CD4-positive, CD25-positive, alpha-beta regulatory T cell (primary cell): ENCODE data around the gene PLEKHB2. TPM values are rescaled to one million over a fixed set of nuclear protein-coding genes. Genes with fewer than 3 reads are reported as not detected.
"Not testable (repeated sequence)": the region's sequence is repeated elsewhere in the genome, so short reads cannot be mapped to it uniquely, and the experiment has no call there.

Experiments used
- ATAC-seq, 2 donors: fragments of 150-1000 bp; cut with Tn5 transposase; one replicate each; pipeline ENCODE4 v1.10.0; 2021; ENCODE audit warnings: low read depth in 2 of 2, moderate number of reproducible peaks in 2 of 2, moderate library complexity in 1 of 2
- DNase-seq, 3 donors: peaks; one replicate each; pipeline versions ENCODE4 v3.0.0 to v3.0.0-alpha.2; 2012 to 2022; ENCODE audit warnings: mixed read lengths in 1 of 3
- H3K27ac ChIP-seq: one replicate; pipeline ENCODE4 v1.7.0; 2013; ENCODE audit warnings: mild to moderate bottlenecking, low read length; ENCODE audit not compliant: insufficient read depth, poor library complexity, severe bottlenecking
- H3K27me3 ChIP-seq: one replicate; pipeline ENCODE4 v1.7.0; 2013; ENCODE audit warnings: low read length; ENCODE audit not compliant: control insufficient read depth, insufficient read depth
- H3K36me3 ChIP-seq: one replicate; pipeline ENCODE4 v1.7.0; 2013; ENCODE audit warnings: mild to moderate bottlenecking, low read length, moderate library complexity; ENCODE audit not compliant: control insufficient read depth, insufficient read depth
- H3K4me1 ChIP-seq: 2 replicates; pipeline ENCODE4 v1.7.0; 2013; ENCODE audit warnings: mild to moderate bottlenecking, low read length; ENCODE audit not compliant: insufficient read depth, control insufficient read depth, poor library complexity, severe bottlenecking
- H3K4me3 ChIP-seq: one replicate; pipeline ENCODE4 v1.7.0; 2013; ENCODE audit warnings: low read depth, mild to moderate bottlenecking, low read length, moderate library complexity
- H3K9me3 ChIP-seq, 2 experiments: 1 replicate in 1 of 2; 2 replicates in 1 of 2; pipeline ENCODE4 v1.7.0; 2013; ENCODE audit warnings: low read length in 2 of 2, mild to moderate bottlenecking in 1 of 2, moderate library complexity in 1 of 2; ENCODE audit not compliant: control insufficient read depth in 2 of 2
- H3K27ac Mint-ChIP-seq, 3 donors: one replicate each; pipeline ENCODE4 v1.8.0; 2020 to 2022; ENCODE audit warnings: mild to moderate bottlenecking in 3 of 3, mixed read lengths in 3 of 3, moderate library complexity in 2 of 3
- H3K27me3 Mint-ChIP-seq: one replicate; pipeline ENCODE4 v1.8.0; 2022; ENCODE audit warnings: mild to moderate bottlenecking, mixed read lengths
- H3K36me3 Mint-ChIP-seq: one replicate; pipeline ENCODE4 v1.8.0; 2020; ENCODE audit warnings: mixed read lengths
- H3K4me1 Mint-ChIP-seq, 4 donors: one replicate each; pipeline ENCODE4 v1.8.0; 2020 to 2022; ENCODE audit warnings: mixed read lengths in 4 of 4, mild to moderate bottlenecking in 1 of 4
- H3K4me3 Mint-ChIP-seq, 4 donors: one replicate each; pipeline ENCODE4 v1.8.0; 2020 to 2022; ENCODE audit warnings: mild to moderate bottlenecking in 4 of 4, mixed read lengths in 4 of 4, moderate library complexity in 3 of 4
- H3K9me3 Mint-ChIP-seq, 7 donors: one replicate each; pipeline ENCODE4 v1.8.0; 2020 to 2022; ENCODE audit warnings: mixed read lengths in 7 of 7, mild to moderate bottlenecking in 3 of 7, moderate library complexity in 2 of 7
- polyA plus RNA-seq, 4 donors: library from polyadenylated mRNA; unstranded; fragments of 300-500 nt; fragmentation: Illumina TruSeq; gene quantifications; one replicate each; pipeline ENCODE4 v1.2.3, GENCODE V29; 2021
- total RNA-seq: library from RNA; stranded (reverse); gene quantifications from one replicate; pipeline ENCODE4 v1.2.3, GENCODE V29; 2022

The PLEKHB2 gene
- total and polyA plus RNA-seq, 5 donors from 2014 or later: 64.3 to 85.5 (median 74.3) TPM

GRCh38 chr2:131148426-131148825 is 43.3 kb downstream of the PLEKHB2 start:
- H3K9me3 ChIP-seq: no peaks in the 10 kb centered on the region
- H3K27me3 ChIP-seq: no peaks in the 10 kb centered on the region
- Mint-ChIP-seq H3K27me3 (no peaks in the 10 kb centered on the region), H3K9me3 (peaks cover 0 to 1% (median 0%) of the 10 kb centered on the region in 7 donors), H3K4me3 (no peak overlapping the region), H3K27ac (peak overlapping the region in 1 of 3 donors; percentile 9), H3K36me3 (peaks cover 25% of the 10 kb centered on the region), H3K4me1 (peaks cover 0 to 5% (median 0%) of the 10 kb centered on the region in 4 donors)
- H3K4me3 ChIP-seq: no peak overlapping the region
- DNase-seq (no peak), ATAC-seq (no peak)
- H3K27ac ChIP-seq: no peak overlapping the region
- peaks cover 53% of the 10 kb centered on the region for H3K36me3 ChIP-seq
- H3K4me1 ChIP-seq: no peaks in the 10 kb centered on the region

DNA sequence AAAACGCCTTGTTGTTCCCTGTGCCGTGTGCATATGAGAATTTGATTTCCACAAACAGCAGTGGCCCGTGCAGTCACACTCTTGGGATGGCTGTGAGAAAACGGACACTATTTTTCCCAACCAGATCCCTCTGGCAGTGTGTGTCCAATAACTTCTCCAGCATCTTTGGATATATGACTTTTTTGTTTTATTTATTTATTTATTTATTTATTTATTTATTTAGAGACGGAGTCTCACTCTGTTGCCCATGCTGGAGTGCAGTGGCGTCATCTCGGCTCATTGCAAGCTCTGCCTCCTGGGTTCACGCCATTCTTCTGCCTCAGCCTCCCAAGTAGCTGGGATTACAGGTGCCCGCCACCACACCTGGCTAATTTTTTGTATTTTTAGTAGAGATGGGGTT is 45.0 kb downstream of the PLEKHB2 start:
- H3K27me3 Mint-ChIP-seq, ATAC-seq, H3K4me3 ChIP-seq, H3K27me3 ChIP-seq, H3K9me3 ChIP-seq, H3K9me3 Mint-ChIP-seq, H3K27ac ChIP-seq, H3K4me1 ChIP-seq, H3K4me3 Mint-ChIP-seq, H3K4me1 Mint-ChIP-seq, DNase-seq: not testable (repeated sequence)
- peaks cover 37% of the 10 kb centered on the region for H3K36me3 ChIP-seq
- Mint-ChIP-seq H3K36me3 (peaks cover 19% of the 10 kb centered on the region), H3K27ac (peak overlapping the region in 1 of 3 donors; percentile 20)

DNA sequence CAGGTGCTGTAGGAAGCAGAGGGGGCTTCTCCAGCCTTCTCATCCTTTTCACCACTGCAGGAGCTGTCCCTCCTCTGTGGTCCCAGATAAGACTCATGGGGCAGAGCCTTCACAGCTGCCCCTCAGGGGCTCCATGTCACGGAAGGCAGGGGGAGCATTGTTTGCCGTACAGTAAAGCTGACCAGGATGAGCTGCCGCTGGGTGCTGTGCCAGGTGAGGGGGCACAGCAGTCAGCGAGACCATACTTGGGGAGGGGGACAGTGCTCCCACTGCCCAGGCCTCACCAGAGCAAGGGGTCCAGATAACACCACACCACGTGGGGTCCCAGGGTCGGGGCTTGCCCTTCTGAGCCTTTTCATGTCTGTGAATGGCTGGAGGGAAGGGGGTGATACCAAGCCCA is 46.3 kb downstream of the PLEKHB2 start:
- Histone ChIP-seq H3K27me3 (no peaks in the 10 kb centered on the region), H3K4me3 (no peak overlapping the region), H3K36me3 (peaks cover 32% of the 10 kb centered on the region), H3K9me3 (no peaks in the 10 kb centered on the region), H3K27ac (no peak overlapping the region), H3K4me1 (peaks cover 11% of the 10 kb centered on the region)
- no peak for ATAC-seq
- H3K4me3 Mint-ChIP-seq: no peak overlapping the region
- H3K9me3 Mint-ChIP-seq: no peaks in the 10 kb centered on the region
- H3K4me1 Mint-ChIP-seq: peaks cover 0 to 15% (median 10%) of the 10 kb centered on the region in 4 donors
- H3K27ac Mint-ChIP-seq: peak overlapping the region in 1 of 3 donors; percentile 32
- H3K36me3 Mint-ChIP-seq: peaks cover 19% of the 10 kb centered on the region
- H3K27me3 Mint-ChIP-seq: no peaks in the 10 kb centered on the region
- DNase-seq: no peak

GRCh38 chr2:131152074-131152473 is 46.9 kb downstream of the PLEKHB2 start:
- no peak overlapping the region for H3K4me3 Mint-ChIP-seq
- no peaks in the 10 kb centered on the region for H3K9me3 Mint-ChIP-seq
- no peaks in the 10 kb centered on the region for H3K9me3 ChIP-seq
- no peak overlapping the region for H3K4me3 ChIP-seq
- H3K27ac Mint-ChIP-seq: peak overlapping the region in 1 of 3 donors; percentile 84
- DNase-seq (no peak), ATAC-seq (no peak)
- H3K36me3 ChIP-seq: peaks cover 25% of the 10 kb centered on the region
- H3K4me1 ChIP-seq: peaks cover 16% of the 10 kb centered on the region
- H3K36me3 Mint-ChIP-seq: peaks cover 19% of the 10 kb centered on the region
- H3K4me1 Mint-ChIP-seq: peaks cover 0 to 21% (median 12%) of the 10 kb centered on the region in 4 donors
- no peaks in the 10 kb centered on the region for H3K27me3 Mint-ChIP-seq
- no peaks in the 10 kb centered on the region for H3K27me3 ChIP-seq
- no peak overlapping the region for H3K27ac ChIP-seq

DNA sequence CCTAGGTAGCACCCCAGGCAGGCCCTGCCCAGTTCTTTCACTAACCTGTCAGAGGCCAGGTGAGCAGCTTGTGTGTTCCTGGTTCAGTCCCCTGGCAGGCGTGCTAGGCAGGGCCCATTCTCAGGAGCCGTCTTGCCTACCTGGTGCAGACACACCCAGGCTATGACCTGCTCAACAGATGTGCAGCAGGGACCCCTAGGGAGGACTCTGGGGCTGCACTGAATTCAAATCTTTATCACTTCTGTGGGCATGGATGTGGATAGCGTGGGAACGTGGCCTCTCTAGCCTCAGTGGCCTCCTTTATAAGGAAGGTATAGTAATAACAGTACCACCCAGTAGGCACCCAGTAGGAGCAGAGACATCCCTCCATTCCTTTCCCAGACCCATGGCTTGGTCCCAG is 48.4 kb downstream of the PLEKHB2 start:
- ATAC-seq: no peak

GRCh38 chr2:131154071-131154531 is 49.0 kb downstream of the PLEKHB2 start:
- H3K27ac ChIP-seq: no peak overlapping the region
- H3K4me1 Mint-ChIP-seq: peaks cover 0 to 28% (median 15%) of the 10 kb centered on the region in 4 donors
- H3K27me3 ChIP-seq: no peaks in the 10 kb centered on the region
- no peak overlapping the region for H3K4me3 Mint-ChIP-seq
- no peak overlapping the region for H3K4me3 ChIP-seq
- H3K9me3 ChIP-seq: no peaks in the 10 kb centered on the region
- ATAC-seq (peak; percentile 80), DNase-seq (peak; percentile 49 to 75 (median 64))
- H3K36me3 Mint-ChIP-seq: peaks cover 15% of the 10 kb centered on the region
- no peaks in the 10 kb centered on the region for H3K9me3 Mint-ChIP-seq
- peaks cover 9% of the 10 kb centered on the region for H3K36me3 ChIP-seq
- peak overlapping the region; percentile 4 to 89 (median 79) for H3K27ac Mint-ChIP-seq
- peaks cover 16% of the 10 kb centered on the region for H3K4me1 ChIP-seq
- peaks cover under 1% of the 10 kb centered on the region for H3K27me3 Mint-ChIP-seq

More for the DNA sequence above, 48.4 kb downstream of the PLEKHB2 start:
- Histone ChIP-seq H3K4me1 (peaks cover 16% of the 10 kb centered on the region), H3K9me3 (no peaks in the 10 kb centered on the region), H3K27ac (no peak overlapping the region), H3K27me3 (no peaks in the 10 kb centered on the region), H3K4me3 (no peak overlapping the region), H3K36me3 (peaks cover 14% of the 10 kb centered on the region)
- Mint-ChIP-seq H3K4me3 (no peak overlapping the region), H3K36me3 (peaks cover 19% of the 10 kb centered on the region), H3K27ac (peak overlapping the region in 1 of 3 donors; percentile 89), H3K4me1 (peaks cover 0 to 28% (median 15%) of the 10 kb centered on the region in 4 donors), H3K27me3 (no peaks in the 10 kb centered on the region), H3K9me3 (no peaks in the 10 kb centered on the region)
- DNase-seq: no peak

- no peaks in the 10 kb centered on the region for H3K27me3 ChIP-seq
- no peak overlapping the region for H3K27ac ChIP-seq
- H3K9me3 Mint-ChIP-seq: no peaks in the 10 kb centered on the region
- H3K4me1 ChIP-seq: peaks cover 16% of the 10 kb centered on the region
- H3K27me3 Mint-ChIP-seq: peaks cover 5% of the 10 kb centered on the region
- no peak overlapping the region for H3K4me3 ChIP-seq
- DNase-seq (no peak), ATAC-seq (no peak)
- no peaks in the 10 kb centered on the region for H3K9me3 ChIP-seq
- peaks cover 4% of the 10 kb centered on the region for H3K36me3 ChIP-seq
- no peak overlapping the region for H3K4me3 Mint-ChIP-seq
- peaks cover 11% of the 10 kb centered on the region for H3K36me3 Mint-ChIP-seq
- no peak overlapping the region for H3K27ac Mint-ChIP-seq
- peaks cover 0 to 28% (median 15%) of the 10 kb centered on the region in 4 donors for H3K4me1 Mint-ChIP-seq
These were observed 49.5 kb downstream of the PLEKHB2 start for GRCh38 chr2:131154647-131155046.

GRCh38 chr2:131155208-131155855 is 50.2 kb downstream of the PLEKHB2 start:
- H3K27ac Mint-ChIP-seq: peak overlapping the region in 1 of 3 donors; percentile 20
- H3K27ac ChIP-seq: no peak overlapping the region
- peaks cover 0 to 28% (median 15%) of the 10 kb centered on the region in 4 donors for H3K4me1 Mint-ChIP-seq
- no peak for DNase-seq
- ATAC-seq: no peak
- H3K36me3 ChIP-seq: peaks cover 4% of the 10 kb centered on the region
- H3K9me3 ChIP-seq: no peaks in the 10 kb centered on the region
- H3K27me3 ChIP-seq: no peaks in the 10 kb centered on the region
- H3K36me3 Mint-ChIP-seq: peaks cover 8% of the 10 kb centered on the region
- H3K4me3 Mint-ChIP-seq: no peak overlapping the region
- no peaks in the 10 kb centered on the region for H3K9me3 Mint-ChIP-seq
- peaks cover 5% of the 10 kb centered on the region for H3K27me3 Mint-ChIP-seq
- peaks cover 16% of the 10 kb centered on the region for H3K4me1 ChIP-seq
- no peak overlapping the region for H3K4me3 ChIP-seq
